ENCODE measurements around the gene GPR171.

DNA sequence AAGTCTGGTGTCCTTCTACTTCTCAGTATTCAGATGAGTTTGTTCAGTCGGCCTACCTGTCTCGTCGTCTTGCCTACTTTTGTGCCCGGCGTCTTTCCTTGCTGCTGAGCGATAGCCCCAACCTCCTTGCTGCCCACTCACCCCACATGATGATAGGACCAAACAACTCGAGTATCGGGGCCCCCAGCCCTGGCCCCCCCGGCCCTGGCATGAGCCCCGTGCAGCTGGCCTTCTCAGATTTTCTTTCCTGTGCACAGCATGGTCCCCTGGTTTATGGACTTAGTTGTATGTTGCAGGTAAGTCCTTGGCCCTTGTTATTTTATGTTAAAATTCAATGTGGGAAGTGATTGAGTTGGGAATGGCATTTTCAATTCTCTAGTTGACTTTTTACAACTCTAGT lies 43.2 kb downstream of the GPR171 start:
- TF ChIP-seq CTCF (IDR thresholded peaks at IDR 0.05; ENCODE audit: insufficient read depth, low read depth, low read length) (no peak), EZH2 (IDR thresholded peaks at IDR 0.05; ENCODE audit: insufficient read depth, low read length) (no peak)

All from astrocyte (in vitro differentiated cells and primary cell).